ENCODE measurements around the gene ADARB2. TPM values are rescaled to one million over a fixed set of nuclear protein-coding genes. Genes with fewer than 3 reads are reported as not detected.

Gene ADARB2
- total RNA-seq, 1 experiment from 2014 or later = not detected

- CTCF ChIA-PET = no interaction called here
- peaks cover 9% of the 10 kb centered on the region for H3K27me3 Mint-ChIP-seq (ENCODE audit: unreplicated experiment)
- no peak overlapping the region for H3K4me3 Mint-ChIP-seq (ENCODE audit: low read depth, unreplicated experiment)
- TF ChIP-seq CTCF (IDR thresholded peaks at IDR 0.05; ENCODE audit: unreplicated experiment) = no peak
- BruUV-seq (replicated peaks) = no TSS peak
- H3K27ac Mint-ChIP-seq (ENCODE audit: unreplicated experiment) = no peak overlapping the region
- H3K4me1 Mint-ChIP-seq (ENCODE audit: low read depth, unreplicated experiment) = no peaks in the 10 kb centered on the region
- H3K36me3 Mint-ChIP-seq (ENCODE audit: insufficient read depth, unreplicated experiment) = no peaks in the 10 kb centered on the region
- intact Hi-C loops (cut with micrococcal nuclease; ENCODE audit: unreplicated experiment) = no loop called here
- no peak for DNase-seq
- peaks cover 4% of the 10 kb centered on the region for H3K9me3 Mint-ChIP-seq (ENCODE audit: low read depth, unreplicated experiment)
Measured at GRCh38 chr10:1578392-1579140, 158.8 kb downstream of the ADARB2 start.

GRCh38 chr10:1577945-1578344 lies 159.4 kb downstream of the ADARB2 start:
- no peaks in the 10 kb centered on the region for H3K36me3 Mint-ChIP-seq (ENCODE audit: insufficient read depth, unreplicated experiment)
- CTCF ChIA-PET = no interaction called here
- no peak overlapping the region for H3K27ac Mint-ChIP-seq (ENCODE audit: unreplicated experiment)
- intact Hi-C loops (cut with micrococcal nuclease; ENCODE audit: unreplicated experiment) = no loop called here
- H3K4me3 Mint-ChIP-seq (ENCODE audit: low read depth, unreplicated experiment) = no peak overlapping the region
- DNase-seq = no peak
- BruUV-seq (replicated peaks) = no TSS peak
- TF ChIP-seq CTCF (IDR thresholded peaks at IDR 0.05; ENCODE audit: unreplicated experiment) = no peak
- H3K4me1 Mint-ChIP-seq (ENCODE audit: low read depth, unreplicated experiment) = no peaks in the 10 kb centered on the region
- peaks cover 9% of the 10 kb centered on the region for H3K27me3 Mint-ChIP-seq (ENCODE audit: unreplicated experiment)
- H3K9me3 Mint-ChIP-seq (ENCODE audit: low read depth, unreplicated experiment) = no peaks in the 10 kb centered on the region

GRCh38 chr10:1577373-1577770 lies 160.0 kb downstream of the ADARB2 start:
- Mint-ChIP-seq H3K9me3 (ENCODE audit: low read depth, unreplicated experiment) (no peaks in the 10 kb centered on the region), H3K4me1 (ENCODE audit: low read depth, unreplicated experiment) (no peaks in the 10 kb centered on the region), H3K36me3 (ENCODE audit: insufficient read depth, unreplicated experiment) (no peaks in the 10 kb centered on the region), H3K4me3 (ENCODE audit: low read depth, unreplicated experiment) (no peak overlapping the region), H3K27ac (ENCODE audit: unreplicated experiment) (no peak overlapping the region), H3K27me3 (ENCODE audit: unreplicated experiment) (peaks cover 10% of the 10 kb centered on the region)
- no peak for DNase-seq
- BruUV-seq (replicated peaks) = no TSS peak
- CTCF ChIA-PET = no interaction called here
- no peak for TF ChIP-seq CTCF (IDR thresholded peaks at IDR 0.05; ENCODE audit: unreplicated experiment)
- intact Hi-C loops (cut with micrococcal nuclease; ENCODE audit: unreplicated experiment) = no loop called here

GRCh38 chr10:1576467-1577372 lies 160.6 kb downstream of the ADARB2 start:
- Mint-ChIP-seq H3K27me3 (ENCODE audit: unreplicated experiment) (peaks cover 16% of the 10 kb centered on the region), H3K4me3 (ENCODE audit: low read depth, unreplicated experiment) (no peak overlapping the region), H3K4me1 (ENCODE audit: low read depth, unreplicated experiment) (no peaks in the 10 kb centered on the region), H3K27ac (ENCODE audit: unreplicated experiment) (no peak overlapping the region), H3K36me3 (ENCODE audit: insufficient read depth, unreplicated experiment) (no peaks in the 10 kb centered on the region), H3K9me3 (ENCODE audit: low read depth, unreplicated experiment) (no peaks in the 10 kb centered on the region)
- no TSS peak for BruUV-seq (replicated peaks)
- CTCF ChIA-PET = no interaction called here
- DNase-seq = no peak
- intact Hi-C loops (cut with micrococcal nuclease; ENCODE audit: unreplicated experiment) = no loop called here
- TF ChIP-seq CTCF (IDR thresholded peaks at IDR 0.05; ENCODE audit: unreplicated experiment) = no peak

Measured in Calu3 (cell line).